Gastroesophageal sphincter (tissue), 4 donors: ENCODE data around the gene MYO7A. TPM values are rescaled to one million over a fixed set of nuclear protein-coding genes. Genes with fewer than 3 reads are reported as not detected.

Source experiments
- ATAC-seq: fragments of 150-250 bp; one replicate; pipeline ENCODE4 v1.9.1; 2016; ENCODE audit warnings: mild to moderate bottlenecking, moderate library complexity
- H3K27ac ChIP-seq, 4 donors: fragments of 200-600 bp; sonication (generic) in 3 of 4; 1 replicate in 3 of 4; 2 replicates in 1 of 4; pipeline ENCODE4 v1.5.1; 2016 to 2019
- H3K27me3 ChIP-seq: fragments of 200-600 bp; sonication (generic); one replicate; pipeline ENCODE4 v1.5.1; 2019
- H3K36me3 ChIP-seq, 2 donors: fragments of 200-600 bp; sonication (generic); one replicate each; pipeline ENCODE4 v1.5.1; 2019; ENCODE audit warnings: control low read depth in 1 of 2
- H3K4me1 ChIP-seq, 3 donors: fragments of 200-600 bp; sonication (generic); 1 replicate in 2 of 3; 2 replicates in 1 of 3; pipeline ENCODE4 v1.5.1; 2016 to 2019; ENCODE audit warnings: control low read depth in 2 of 3
- H3K4me3 ChIP-seq, 2 donors: fragments of 200-600 bp; sonication (generic); one replicate each; pipeline ENCODE4 v1.5.1; 2019; ENCODE audit warnings: mild to moderate bottlenecking in 1 of 2, moderate library complexity in 1 of 2
- H3K9me3 ChIP-seq, 3 donors: fragments of 200-600 bp; sonication (generic); one replicate each; pipeline ENCODE4 v1.5.1; 2017 to 2019; ENCODE audit warnings: control low read depth in 2 of 3
- CTCF ChIP-seq, 4 experiments: fragments of 200-600 bp in 2 of 4; fragments of 450-650 bp in 2 of 4; sonication (generic) in 1 of 4; IDR thresholded peaks; one replicate each; pipeline ENCODE4 v1.5.1; 2017 to 2019; ENCODE audit warnings: antibody characterized with exemption in 4 of 4, mild to moderate bottlenecking in 2 of 4, moderate library complexity in 2 of 4
- EP300 ChIP-seq: sonication (generic); formaldehyde crosslinking; IDR thresholded peaks from one replicate; pipeline ENCODE4 v1.6.1; 2017; ENCODE audit warnings: antibody characterized with exemption, mild to moderate bottlenecking
- POLR2A ChIP-seq, 2 donors: fragments of 450-650 bp; IDR thresholded peaks; one replicate each; pipeline ENCODE4 v1.6.1; 2017; ENCODE audit warnings: antibody characterized with exemption in 2 of 2, mild to moderate bottlenecking in 2 of 2, moderate library complexity in 1 of 2
- POLR2AphosphoS5 ChIP-seq: sonication (generic); formaldehyde crosslinking; IDR thresholded peaks from one replicate; pipeline ENCODE4 v1.6.1; 2017; ENCODE audit warnings: antibody characterized with exemption
- WGBS, 2 donors: methylation state at CpG; one replicate each; pipeline ENCODE4 v1.1.5; 2018; ENCODE audit warnings: low coverage in 1 of 2; 5-methylcytosine and 5-hydroxymethylcytosine counted together
- total RNA-seq, 4 donors: library from RNA; depleted of rRNA; stranded (reverse); fragments of >200 nt; gene quantifications; one replicate each; pipeline ENCODE4 v1.1.0, GENCODE V29; 2016

The MYO7A gene
- total RNA-seq, 4 donors from 2014 or later: 4.0 to 11.8 (median 8.7) TPM

GRCh38 chr11:77211040-77211451 lies 83.0 kb downstream of the MYO7A start:
- no peaks in the 10 kb centered on the region for H3K9me3 ChIP-seq
- no peaks in the 10 kb centered on the region for H3K36me3 ChIP-seq
- no peak overlapping the region for H3K27ac ChIP-seq
- WGBS, 2 donors: no CpG with 5 or more reads among the region's 14 CpGs
- TF ChIP-seq CTCF (IDR thresholded peaks at IDR 0.05) (no peak), EP300 (no peak), POLR2AphosphoS5 (no peak), POLR2A (IDR thresholded peaks at IDR 0.05) (no peak)
- no peaks in the 10 kb centered on the region for H3K4me1 ChIP-seq
- ATAC-seq: no peak
- no peaks in the 10 kb centered on the region for H3K27me3 ChIP-seq
- H3K4me3 ChIP-seq: no peak overlapping the region

GRCh38 chr11:77211594-77212251 lies 83.7 kb downstream of the MYO7A start:
- no peak for ATAC-seq

GRCh38 chr11:77212314-77213007 lies 84.4 kb downstream of the MYO7A start:
- Histone ChIP-seq H3K4me3 (no peak overlapping the region), H3K27ac (no peak overlapping the region), H3K9me3 (no peaks in the 10 kb centered on the region), H3K27me3 (no peaks in the 10 kb centered on the region), H3K4me1 (no peaks in the 10 kb centered on the region), H3K36me3 (no peaks in the 10 kb centered on the region)
- no peak for TF ChIP-seq POLR2A (IDR thresholded peaks at IDR 0.05)
- no peak for TF ChIP-seq CTCF (IDR thresholded peaks at IDR 0.05)
- ATAC-seq: no peak
- WGBS, 2 donors: 90 to 99% methylated on average over 2 to 5 of the region's 8 CpGs

More at GRCh38 chr11:77211594-77212251, 83.7 kb downstream of the MYO7A start:
- Histone ChIP-seq H3K27me3 (no peaks in the 10 kb centered on the region), H3K27ac (no peak overlapping the region), H3K4me3 (no peak overlapping the region), H3K4me1 (no peaks in the 10 kb centered on the region), H3K9me3 (no peaks in the 10 kb centered on the region), H3K36me3 (no peaks in the 10 kb centered on the region)
- no CpG with 5 or more reads among the region's 11 CpGs for WGBS, 2 donors
- TF ChIP-seq POLR2A (IDR thresholded peaks at IDR 0.05) (no peak), CTCF (IDR thresholded peaks at IDR 0.05) (no peak), POLR2AphosphoS5 (no peak), EP300 (no peak)

- no peak for ATAC-seq
- TF ChIP-seq POLR2AphosphoS5: no peak
- TF ChIP-seq POLR2A (IDR thresholded peaks at IDR 0.05): no peak
- TF ChIP-seq EP300: no peak
- TF ChIP-seq CTCF (IDR thresholded peaks at IDR 0.05): no peak
- no peaks in the 10 kb centered on the region for H3K4me1 ChIP-seq
- no peaks in the 10 kb centered on the region for H3K9me3 ChIP-seq
- H3K4me3 ChIP-seq: no peak overlapping the region
- no peak overlapping the region for H3K27ac ChIP-seq
- H3K36me3 ChIP-seq: no peaks in the 10 kb centered on the region
- H3K27me3 ChIP-seq: no peaks in the 10 kb centered on the region
- 82 to 84% methylated on average over 6 to 11 of the region's 13 CpGs for WGBS, 2 donors
Measured at GRCh38 chr11:77213029-77213579, 85.1 kb downstream of the MYO7A start.
